Endothelial cell of umbilical vein (primary cell): Measurements from ENCODE around the gene NR3C2. TPM values are rescaled to one million over a fixed set of nuclear protein-coding genes. Genes with fewer than 3 reads are reported as not detected.

Experiments
- BruUV-seq: library from RNA; stranded (reverse); fragments of 400-500 nt; replicated peaks from 2 replicates; lab custom pipeline; 2021; lab: Mats Ljungman, UMichigan
- CTCF ChIA-PET: fragments of 300-600, 350-600 bp; sonication (Branson Sonifier 250); formaldehyde crosslinking; loops from one replicate; lab custom pipeline; 2021; ENCODE audit warnings: antibody characterized with exemption, inconsistent platforms; lab: Charles Lee
- POLR2A ChIA-PET: fragments of 300-600, 350-600 bp; sonication (Branson Sonifier 250); formaldehyde crosslinking; loops from one replicate; lab custom pipeline; 2021; ENCODE audit warnings: antibody characterized with exemption, inconsistent platforms; lab: Charles Lee
- DNase-seq: peaks from one replicate; pipeline ENCODE4 v3.0.0-alpha.2; 2011; ENCODE audit warnings: low read depth, low spot score
- FAIRE-seq: peaks from 2 replicates; lab custom pipeline; 2011; peaks lifted over from hg19 to GRCh38; lab: Jason Lieb, UNC
- H2AFZ ChIP-seq: 2 replicates; pipeline ENCODE4 v1.6.0; 2012; ENCODE audit warnings: low read depth, low read length, control low read depth, inconsistent platforms
- H3K27ac ChIP-seq: 2 replicates; pipeline ENCODE4 v1.5.1; 2011; ENCODE audit warnings: low read depth, mild to moderate bottlenecking, control low read depth, low read length, moderate library complexity; ENCODE audit not compliant: insufficient read depth
- H3K27me3 ChIP-seq, 2 experiments: 2 replicates each; pipeline versions ENCODE4 v1.6.0 to v1.6.1; 2011; ENCODE audit warnings: low read length in 2 of 2, mixed read lengths in 1 of 2; ENCODE audit not compliant: control insufficient read depth in 2 of 2, insufficient read depth in 2 of 2
- H3K36me3 ChIP-seq, 2 experiments: 2 replicates in 1 of 2; 3 replicates in 1 of 2; pipeline ENCODE4 v1.5.1; 2011; ENCODE audit warnings: low read length in 2 of 2, mild to moderate bottlenecking in 1 of 2, moderate library complexity in 1 of 2; ENCODE audit not compliant: control insufficient read depth in 2 of 2, insufficient read depth in 2 of 2; ENCODE audit errors: extremely low read depth in 1 of 2
- H3K4me1 ChIP-seq: 3 replicates; pipeline ENCODE4 v1.5.1; 2011; ENCODE audit warnings: mild to moderate bottlenecking, low read length; ENCODE audit not compliant: control insufficient read depth, insufficient read depth; ENCODE audit errors: extremely low read depth
- H3K4me2 ChIP-seq: 2 replicates; pipeline ENCODE4 v1.6.1; 2011; ENCODE audit warnings: low read length, control low read depth, mixed read lengths; ENCODE audit not compliant: insufficient read depth
- H3K4me3 ChIP-seq, 3 experiments: fragments of 200-600 bp in 1 of 3; sonication (generic), shearing (Covaris generic) in 1 of 3; replicated peaks in 1 of 3; 2 replicates each; pipeline ENCODE4 v1.5.1; 2011 to 2016; ENCODE audit warnings: control low read depth in 3 of 3, low read length in 3 of 3, mild to moderate bottlenecking in 2 of 3, inconsistent platforms in 1 of 3, low read depth in 1 of 3, moderate library complexity in 1 of 3; ENCODE audit not compliant: insufficient read depth in 1 of 3
- H3K79me2 ChIP-seq: 2 replicates; pipeline ENCODE4 v1.6.0; 2012; ENCODE audit warnings: low read length, inconsistent platforms; ENCODE audit not compliant: control insufficient read depth, insufficient read depth
- H3K9ac ChIP-seq: replicated peaks from 2 replicates; pipeline ENCODE3; 2011; ENCODE audit warnings: low read length, control low read depth; ENCODE audit not compliant: insufficient read depth; ENCODE audit errors: extremely low read depth
- H3K9me1 ChIP-seq: replicated peaks from 3 replicates; pipeline ENCODE4 v1.6.0; 2011; ENCODE audit warnings: mild to moderate bottlenecking, low read length; ENCODE audit not compliant: control insufficient read depth, insufficient read depth; ENCODE audit errors: extremely low read depth
- H3K9me3 ChIP-seq: replicated peaks from 2 replicates; pipeline ENCODE4 v1.5.1; 2012; ENCODE audit warnings: low read length, inconsistent platforms; ENCODE audit not compliant: control insufficient read depth, insufficient read depth
- H4K20me1 ChIP-seq: replicated peaks from 2 replicates; pipeline ENCODE3; 2011; ENCODE audit warnings: mild to moderate bottlenecking, low read length; ENCODE audit not compliant: control insufficient read depth, insufficient read depth; ENCODE audit errors: extremely low read depth
- CTCF ChIP-seq, 2 donors: IDR thresholded peaks; 1 replicate in 1 of 2; 2 replicates in 1 of 2; pipeline ENCODE4 v1.5.1; 2011; ENCODE audit warnings: low read length in 2 of 2, mild to moderate bottlenecking in 2 of 2, moderate library complexity in 2 of 2, control low read depth in 1 of 2, inconsistent platforms in 1 of 2, low read depth in 1 of 2; ENCODE audit not compliant: insufficient read depth in 1 of 2; ENCODE audit errors: extremely low read depth in 1 of 2
- EZH2 ChIP-seq: IDR thresholded peaks from 2 replicates; pipeline ENCODE4 v1.6.1; 2012; ENCODE audit warnings: borderline replicate concordance, low read depth, mild to moderate bottlenecking, moderate library complexity, low read length, inconsistent platforms; ENCODE audit not compliant: severe bottlenecking
- FOS ChIP-seq: IDR thresholded peaks from 2 replicates; pipeline ENCODE4 v1.6.1; 2011; ENCODE audit warnings: mild to moderate bottlenecking, low read length, moderate library complexity, borderline replicate concordance; ENCODE audit not compliant: insufficient read depth
- GATA2 ChIP-seq: IDR thresholded peaks from 2 replicates; pipeline ENCODE4 v1.7.0; 2011; ENCODE audit warnings: low read depth, mild to moderate bottlenecking, moderate library complexity, mixed read lengths, low read length; ENCODE audit not compliant: insufficient read length, insufficient read depth
- JUN ChIP-seq: IDR thresholded peaks from 2 replicates; pipeline ENCODE4 v1.6.1; 2011; ENCODE audit warnings: borderline replicate concordance, low read depth; ENCODE audit not compliant: insufficient read length, insufficient read depth
- MAX ChIP-seq: IDR thresholded peaks from 2 replicates; pipeline ENCODE4 v1.6.1; 2011; ENCODE audit not compliant: insufficient read depth, insufficient read length
- MYC ChIP-seq: IDR thresholded peaks from one replicate; pipeline ENCODE4 v1.6.1; 2011; ENCODE audit warnings: mild to moderate bottlenecking, low read depth, low read length
- POLR2A ChIP-seq: IDR thresholded peaks from 2 replicates; pipeline ENCODE4 v1.6.1; 2012; ENCODE audit warnings: low read depth, mild to moderate bottlenecking, control low read depth, low read length
- POLR2AphosphoS5 ChIP-seq: IDR thresholded peaks from 2 replicates; pipeline ENCODE4 v1.6.1; 2012; ENCODE audit warnings: low read depth, mild to moderate bottlenecking, control low read depth, low read length, moderate library complexity; ENCODE audit not compliant: insufficient read depth
- dilution Hi-C: fragments of 300-500 bp; cut with MboI; formaldehyde crosslinking; loops from one replicate; pipeline ENCODE4 v1.15.0; 2019; ENCODE audit warnings: low sequenced_read_pairs; ENCODE audit not compliant: extremely low pct_ligation_motif_present
- intact Hi-C: fragments of 100-400 bp; cut with micrococcal nuclease; formaldehyde crosslinking; loops from one replicate; pipeline ENCODE4 v1.10.0; 2022
- polyA plus RNA-seq, 4 experiments: library from polyadenylated mRNA; depleted of rRNA in 3 of 4; stranded (reverse) in 3 of 4; unstranded in 1 of 4; fragments of >200 nt; gene quantifications; 2 replicates each; pipeline versions ENCODE4 v1.2.1 to v1.2.3, GENCODE V29; 2011 to 2012; ENCODE audit warnings: missing spikeins in 1 of 4
- total RNA-seq: library from RNA; stranded (reverse); gene quantifications from 2 replicates; pipeline ENCODE4 v1.2.3, GENCODE V29; 2021

The NR3C2 gene
- total and polyA plus RNA-seq, 2 donors (not counting 3 experiments of a cell fraction or from before 2014, with no cell fraction given), result 4.8 to 16.4 TPM

DNA sequence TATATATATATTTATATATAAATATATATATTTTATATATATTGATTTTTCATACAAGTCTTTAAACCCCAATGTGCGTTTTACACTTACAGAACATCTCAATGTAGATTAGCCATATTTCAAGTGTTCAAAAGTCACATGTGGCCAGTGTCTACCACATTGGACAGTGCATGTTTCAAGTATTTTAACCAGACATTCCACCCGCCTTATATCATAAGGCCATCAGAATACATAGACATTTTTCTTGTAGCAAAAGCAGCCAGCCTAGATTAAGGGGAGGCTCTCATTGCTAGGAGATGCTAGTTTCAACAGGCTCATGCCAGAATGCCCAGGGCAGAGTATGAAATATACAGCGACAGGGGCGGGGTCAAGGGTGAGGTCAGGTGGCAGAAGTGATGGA lies 202.0 kb downstream of the NR3C2 start:
- no peak for DNase-seq
- H3K27ac ChIP-seq, result no peak overlapping the region
- no peaks in the 10 kb centered on the region for H3K27me3 ChIP-seq
- no peak for FAIRE-seq
- dilution Hi-C loops (no loop called here), intact Hi-C loops (no loop called here)
- no TSS peak for BruUV-seq
- H3K4me3 ChIP-seq, result no peak overlapping the region
- TF ChIP-seq POLR2A (no peak), MAX (no peak), MYC (no peak), CTCF (IDR thresholded peaks at IDR 0.05; ENCODE audit: extremely low read depth in 1 of 2, insufficient read depth in 1 of 2, low read depth in 1 of 2, low read length in 2 of 2) (no peak), POLR2AphosphoS5 (no peak), GATA2 (no peak), JUN (no peak), EZH2 (no peak), FOS (no peak)
- no peaks in the 10 kb centered on the region for H3K4me1 ChIP-seq
- H3K9me3 ChIP-seq, result no peaks in the 10 kb centered on the region
- no peak overlapping the region for H2AFZ ChIP-seq
- no peak overlapping the region for H3K4me2 ChIP-seq
- no peaks in the 10 kb centered on the region for H3K79me2 ChIP-seq
- H4K20me1 ChIP-seq, result no peaks in the 10 kb centered on the region
- H3K9ac ChIP-seq, result no peak overlapping the region
- H3K36me3 ChIP-seq, result no peaks in the 10 kb centered on the region
- CTCF ChIA-PET, result no interaction called here
- POLR2A ChIA-PET, result no interaction called here
- no peaks in the 10 kb centered on the region for H3K9me1 ChIP-seq
